ENCODE data around the gene GPBP1L1.
"Not testable (repeated sequence)": the region's sequence is repeated elsewhere in the genome, so short reads cannot be mapped to it uniquely, and the experiment has no call there.

Gene GPBP1L1

DNA sequence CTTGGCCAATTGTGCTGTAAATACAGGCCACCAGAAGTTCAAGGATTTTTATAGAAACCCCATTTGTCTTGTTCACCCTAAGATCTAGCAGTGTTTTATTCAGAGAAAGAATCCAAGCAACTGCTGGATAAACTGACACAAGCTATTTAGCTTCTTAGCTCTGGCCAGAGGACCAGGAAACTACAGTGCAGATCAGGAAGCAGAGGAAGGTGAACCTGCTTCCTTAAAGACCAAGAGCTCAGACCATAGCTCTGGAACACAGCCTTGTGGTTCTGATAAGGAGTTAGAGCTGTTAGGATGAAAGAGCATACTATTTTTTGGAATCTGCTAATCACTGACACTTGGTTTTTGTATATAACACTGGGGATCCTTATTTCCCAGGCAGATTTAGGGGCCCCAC is 57.3 kb downstream of the GPBP1L1 start:
- DNase-seq, result no peak

DNA sequence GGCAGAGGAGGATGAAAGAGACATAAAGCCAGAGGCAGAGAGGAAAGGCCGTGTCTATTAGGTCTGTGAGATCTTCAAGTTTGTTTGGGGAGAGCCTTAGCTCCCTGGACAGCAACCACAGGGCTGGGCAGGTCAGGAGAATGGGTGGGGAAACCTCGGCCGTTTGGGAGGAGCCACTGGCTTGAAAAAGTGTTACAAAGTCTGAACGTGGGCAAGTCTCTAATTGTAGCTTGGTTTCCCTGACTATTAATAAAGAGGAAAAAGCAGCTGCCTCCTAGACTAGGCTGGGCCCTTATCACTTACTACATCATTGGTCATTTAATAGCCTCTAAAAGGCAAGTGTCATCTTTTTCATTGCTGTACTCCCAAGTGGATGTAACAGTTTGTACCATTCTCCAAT is 62.4 kb downstream of the GPBP1L1 start, which contains the start of gene CCDC17:
Gene CCDC17 (minus strand): TSS at position 83 of the 400 bp plus-strand sequence. CDS start 145 bp downstream, outside the sequence.
- DNase-seq, result no peak

DNA sequence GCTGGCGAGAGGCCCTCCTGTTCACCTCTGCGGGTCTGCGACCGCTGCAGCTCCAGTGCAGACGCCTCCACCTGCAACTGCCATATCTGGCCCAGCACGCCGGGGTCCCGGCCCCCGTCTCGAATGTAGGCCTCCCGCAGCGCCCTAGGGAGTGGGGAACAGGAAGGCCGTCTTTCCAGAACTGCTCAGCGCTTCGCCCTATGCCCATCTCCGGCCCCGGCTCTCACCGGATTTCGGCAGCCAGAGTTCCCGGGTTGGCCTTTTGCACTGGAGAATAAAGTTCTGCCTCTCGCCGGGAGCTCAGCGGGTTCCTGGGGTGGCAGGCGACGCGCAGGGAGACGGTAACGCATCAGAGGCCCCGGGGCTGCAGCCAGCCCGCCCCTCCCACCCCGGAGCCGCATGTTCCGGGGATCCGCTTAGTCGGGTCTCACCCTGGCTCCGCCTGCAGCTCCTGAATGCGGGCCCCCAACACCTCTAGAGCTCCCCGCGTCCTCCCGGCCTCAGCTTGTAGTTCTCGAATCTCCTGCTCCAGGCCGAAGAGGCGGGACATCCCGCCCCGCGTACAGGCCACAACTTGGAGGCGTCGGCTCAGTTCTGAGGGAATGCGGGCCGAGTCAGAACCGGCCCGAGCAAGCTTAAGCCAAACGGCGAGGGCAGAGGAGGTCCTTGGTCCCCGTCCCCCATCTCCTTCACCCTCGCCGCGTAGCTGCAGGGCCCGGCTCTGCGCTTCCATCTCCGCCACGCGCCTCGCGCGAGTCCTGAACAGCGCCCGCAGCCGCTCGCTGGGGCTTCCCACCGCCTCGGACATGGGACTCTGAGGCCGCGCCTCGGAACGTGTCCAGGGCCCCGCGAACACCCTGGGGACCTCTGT is 63.6 kb downstream of the GPBP1L1 start:
- DNase-seq, result no peak

DNA sequence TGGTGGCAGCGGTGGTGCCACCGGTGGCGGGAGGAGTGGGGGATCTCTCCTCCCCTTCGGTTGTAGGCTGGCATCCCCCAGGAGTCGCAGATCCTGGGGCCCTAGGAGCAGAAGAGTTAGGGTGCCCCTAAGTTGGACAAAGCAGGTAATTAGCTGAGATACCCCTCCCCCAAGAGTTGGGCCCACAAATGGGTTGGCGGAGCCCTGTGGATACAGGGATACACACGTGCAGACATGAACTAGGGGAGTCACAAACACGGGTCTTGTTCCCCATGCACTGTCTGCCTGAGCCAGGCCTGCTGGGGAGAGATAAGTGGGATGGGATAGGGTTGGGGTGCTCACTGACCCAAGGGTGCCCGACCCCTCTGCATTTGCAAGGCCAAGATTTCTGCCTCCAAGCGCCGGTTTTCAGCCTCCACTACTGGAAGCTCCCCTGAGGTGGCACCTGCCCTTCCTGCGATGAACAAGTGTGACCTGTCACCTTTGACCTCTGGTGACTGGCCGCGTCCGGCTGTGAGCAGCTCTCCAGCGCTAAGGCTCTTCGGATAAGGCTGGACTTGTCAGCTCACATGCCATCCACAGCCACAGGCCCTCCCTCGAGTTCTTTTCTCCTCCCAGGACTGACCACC is 64.3 kb downstream of the GPBP1L1 start:
- no peak for DNase-seq

DNA sequence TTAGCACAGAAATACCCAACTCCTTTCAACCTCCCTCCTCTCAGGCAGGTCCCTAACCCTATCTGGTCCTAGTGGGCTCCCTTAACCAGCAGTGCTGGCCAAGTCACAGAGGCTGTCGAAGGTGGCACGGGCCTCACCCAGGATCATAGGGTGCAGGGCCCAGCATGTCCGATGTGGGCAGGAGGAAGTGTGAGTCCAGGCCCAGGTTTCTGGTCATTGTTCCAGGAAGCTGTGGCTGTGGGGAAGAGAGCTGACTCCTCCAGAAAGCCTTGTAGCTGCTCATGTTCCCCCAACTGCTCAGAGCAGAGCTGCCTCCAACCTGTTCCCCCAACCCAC is 64.9 kb downstream of the GPBP1L1 start:
- no peak for DNase-seq

DNA sequence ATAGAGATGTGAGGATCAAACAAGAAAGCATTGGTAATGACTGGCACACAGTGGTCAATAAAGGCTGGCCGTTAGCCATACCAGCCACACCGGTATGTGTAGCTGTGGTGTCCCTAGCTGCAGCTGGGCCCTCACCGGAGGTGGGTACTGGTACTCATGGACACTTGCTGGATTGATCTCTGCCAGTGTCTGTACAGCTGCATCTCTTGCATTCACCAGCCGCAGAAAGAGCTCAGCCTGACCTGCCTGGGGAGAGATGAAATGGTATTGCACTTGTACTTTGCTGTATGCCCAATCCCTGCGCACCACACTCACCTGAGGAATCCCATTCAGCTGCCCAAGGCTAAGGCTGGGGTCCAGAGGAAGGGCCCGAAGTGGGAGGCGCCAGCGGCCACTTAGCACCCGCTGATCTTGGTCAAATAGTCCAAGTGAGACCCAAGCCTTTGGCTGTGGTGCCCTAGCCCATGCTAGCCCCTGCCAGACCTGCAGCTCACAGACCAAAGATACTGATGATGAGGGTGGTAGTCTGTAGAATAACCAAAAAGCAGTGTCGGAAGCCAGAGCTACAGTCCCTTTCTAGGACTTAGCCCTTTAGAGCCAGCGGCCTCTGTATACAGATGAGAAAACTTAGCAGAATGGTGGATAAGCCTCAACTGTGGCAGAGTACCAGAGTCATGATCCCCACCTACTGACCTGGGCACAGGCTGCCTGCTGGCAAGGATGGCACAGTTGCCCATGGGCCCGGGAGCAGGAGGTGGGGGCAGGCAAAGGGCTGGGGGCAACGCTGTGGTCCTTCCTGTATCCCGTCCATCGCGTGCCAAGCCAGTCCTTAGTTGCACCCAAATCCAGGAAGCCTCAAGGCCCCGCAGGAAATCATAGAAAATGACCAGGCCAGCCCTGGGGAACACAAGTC is 65.5 kb downstream of the GPBP1L1 start:
- DNase-seq, result no peak

DNA sequence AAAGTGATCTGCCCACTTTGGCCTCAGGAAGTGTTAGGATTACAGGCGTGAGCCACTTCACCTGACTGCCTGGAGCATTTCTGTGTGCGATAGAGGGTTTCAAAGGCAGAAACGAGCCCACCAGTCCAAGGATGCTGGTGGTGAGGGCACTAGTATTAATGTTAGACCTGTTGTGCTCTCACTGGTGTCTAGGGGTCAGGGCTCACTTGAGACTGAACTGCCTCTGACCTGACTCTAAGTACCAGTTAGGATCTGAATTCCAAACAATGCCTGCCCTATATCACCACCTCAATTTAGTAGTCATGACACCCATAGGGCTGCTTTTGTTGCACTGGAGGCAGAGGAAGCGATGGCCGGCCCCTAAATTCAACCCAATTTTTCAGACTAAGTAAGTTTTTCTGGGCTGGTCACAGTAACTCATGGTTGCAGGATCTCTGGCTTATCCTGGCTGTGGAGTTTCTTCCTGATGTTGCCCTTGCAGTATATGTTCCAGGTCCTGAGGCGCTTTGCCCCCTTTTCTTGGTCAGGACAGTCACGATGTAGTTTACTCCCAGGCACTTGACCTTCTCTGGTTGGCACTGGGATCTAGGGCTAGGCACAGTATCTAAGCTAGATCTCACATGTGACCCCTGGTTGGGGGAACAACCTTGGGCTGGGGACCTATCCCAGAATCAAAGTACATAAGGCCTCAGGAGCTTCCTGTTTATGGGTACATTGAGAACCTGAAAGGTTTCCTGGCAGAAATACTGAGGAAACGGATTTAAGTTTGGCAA is 67.0 kb downstream of the GPBP1L1 start:
- no peak for DNase-seq

DNA sequence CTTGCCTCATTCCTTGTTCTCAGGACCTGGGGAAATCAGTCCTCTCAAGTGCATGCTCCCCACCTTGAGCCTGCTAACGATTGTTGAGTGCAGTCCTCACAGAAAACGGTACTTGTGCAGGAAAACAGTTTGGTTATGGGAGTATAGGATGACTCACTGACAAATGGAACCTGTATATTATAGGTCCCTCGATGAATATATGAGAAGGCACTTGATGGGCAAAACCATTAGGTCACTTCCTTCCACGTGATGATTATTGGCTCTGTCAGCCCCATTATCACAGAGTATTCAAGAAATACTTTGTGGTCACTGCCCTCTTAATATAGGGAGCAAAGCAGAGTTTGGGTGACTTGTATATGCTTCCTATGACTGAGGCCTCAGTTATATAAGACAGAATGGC is 68.7 kb downstream of the GPBP1L1 start:
- DNase-seq, result no peak

DNA sequence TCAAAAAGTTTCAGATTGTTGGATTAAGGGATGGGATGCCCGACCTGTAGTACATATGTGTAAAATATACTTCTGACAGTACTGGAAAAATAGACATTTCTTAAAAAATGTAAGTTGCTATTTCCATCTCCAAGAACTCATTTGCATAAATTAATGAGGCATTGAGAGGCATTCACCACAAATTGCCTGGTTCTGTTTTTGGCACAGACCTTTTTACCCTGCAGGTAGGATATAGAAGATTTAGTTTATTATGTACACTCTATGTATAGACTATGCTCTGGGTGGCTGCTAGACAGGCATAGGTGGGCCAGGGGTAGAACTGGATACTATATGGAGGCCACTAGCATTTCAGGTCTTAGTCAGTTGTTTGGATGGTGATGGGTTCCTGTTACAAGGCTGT is 70.4 kb downstream of the GPBP1L1 start:
- no peak for DNase-seq

DNA sequence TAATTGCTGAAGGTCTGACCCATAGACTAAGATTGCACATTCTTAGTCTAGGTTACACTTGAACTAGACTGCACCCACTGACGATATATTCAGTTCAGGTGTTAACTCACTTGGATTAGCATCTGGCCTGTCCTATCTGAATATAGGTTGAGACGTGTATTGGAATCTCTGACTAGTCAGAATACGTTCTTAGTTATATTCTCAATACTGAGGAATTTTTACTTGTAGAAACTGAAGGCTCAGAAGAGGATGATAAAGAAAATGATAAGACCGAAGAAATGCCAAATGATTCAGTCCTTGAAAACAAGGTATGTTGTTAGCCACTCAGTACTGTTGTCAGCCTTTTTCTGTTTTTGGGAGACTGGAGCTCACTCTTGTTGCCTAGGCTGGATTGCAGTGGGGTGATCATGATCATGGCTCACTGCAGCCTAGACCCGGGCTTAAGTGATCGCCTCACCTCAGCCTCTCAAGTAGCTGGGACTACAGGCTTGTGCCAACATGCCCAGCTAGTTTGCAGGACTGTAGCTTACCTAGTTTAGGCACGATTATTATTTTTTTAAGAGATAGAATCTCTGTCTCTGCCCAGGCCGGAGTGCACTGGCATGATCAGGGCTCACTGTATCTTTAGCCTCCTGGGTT is 73.3 kb downstream of the GPBP1L1 start:
- DNase-seq, result no peak

DNA sequence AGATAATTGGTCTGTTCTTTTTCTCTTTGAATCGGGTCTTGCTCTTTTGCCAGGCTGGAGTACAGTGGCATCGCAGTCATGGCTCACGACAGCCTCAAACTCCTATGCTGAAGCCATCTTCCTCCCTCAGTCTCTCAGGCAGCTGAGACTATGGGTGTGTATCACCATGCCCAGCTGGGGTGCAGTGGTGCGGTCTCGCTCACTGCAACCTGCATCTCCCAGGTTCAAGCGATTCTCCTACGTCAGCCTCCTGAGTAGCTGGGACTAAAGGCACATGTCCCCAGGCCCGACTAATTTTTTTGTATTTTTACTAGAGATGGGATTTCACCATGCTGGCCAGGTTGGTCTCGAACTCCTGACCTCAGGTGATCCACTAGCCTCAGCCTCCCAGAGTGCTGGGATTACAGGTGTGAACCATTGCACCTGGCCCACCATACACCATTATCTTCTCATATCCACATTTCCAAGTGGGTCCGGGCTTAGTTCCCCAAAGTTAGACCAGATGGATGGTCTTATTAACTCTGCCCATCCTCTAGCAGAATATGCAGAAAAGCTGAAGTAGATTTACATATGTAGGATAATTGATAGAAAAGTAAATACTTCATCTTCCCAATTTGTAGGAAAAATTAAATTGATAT is 75.6 kb downstream of the GPBP1L1 start:
- no peak for DNase-seq

DNA sequence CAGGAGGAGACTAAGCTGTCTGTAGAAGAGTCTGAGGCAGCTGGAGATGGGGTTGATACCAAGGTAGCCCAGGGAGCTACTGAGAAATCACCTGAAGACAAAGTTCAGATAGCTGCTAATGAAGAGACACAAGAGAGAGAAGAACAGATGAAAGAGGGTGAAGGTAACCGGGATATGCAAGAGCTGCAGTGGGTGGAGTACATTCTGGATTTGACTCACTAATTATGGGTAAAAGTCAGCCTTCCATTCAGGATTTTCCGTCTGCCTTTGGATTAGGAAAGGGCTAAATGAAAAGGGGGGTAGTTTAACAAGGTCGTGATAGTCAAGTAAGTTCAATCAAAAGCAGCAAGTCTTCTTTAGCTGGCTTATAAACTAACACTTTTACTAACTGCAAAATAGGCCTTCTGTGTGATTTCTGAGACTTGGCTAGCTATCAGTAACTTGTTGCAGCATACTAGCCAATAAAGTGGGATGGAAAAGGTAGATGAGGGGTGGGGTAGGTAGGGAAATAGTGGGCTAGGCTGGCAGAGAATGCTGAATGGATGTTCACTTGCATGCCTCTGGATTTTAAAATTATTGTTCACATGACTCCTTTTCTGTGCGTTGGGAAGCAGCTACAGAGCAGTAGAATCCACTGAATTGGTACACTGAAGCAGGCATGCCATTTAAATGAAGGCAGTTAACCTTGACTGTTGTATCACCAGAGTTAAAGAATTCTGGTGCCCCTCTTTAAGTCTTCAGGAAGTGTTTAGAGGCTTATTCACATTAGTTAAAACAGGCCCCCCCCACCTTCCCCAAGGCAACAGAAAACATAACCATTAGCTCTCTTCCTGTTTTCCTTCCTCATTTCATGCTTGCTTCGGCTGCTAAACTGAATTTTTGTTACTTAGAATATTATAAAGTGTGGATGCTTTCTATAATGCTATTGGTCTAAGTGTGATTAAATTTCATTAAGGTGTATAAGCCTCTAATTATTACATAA is 77.9 kb downstream of the GPBP1L1 start:
- no peak for DNase-seq

DNA sequence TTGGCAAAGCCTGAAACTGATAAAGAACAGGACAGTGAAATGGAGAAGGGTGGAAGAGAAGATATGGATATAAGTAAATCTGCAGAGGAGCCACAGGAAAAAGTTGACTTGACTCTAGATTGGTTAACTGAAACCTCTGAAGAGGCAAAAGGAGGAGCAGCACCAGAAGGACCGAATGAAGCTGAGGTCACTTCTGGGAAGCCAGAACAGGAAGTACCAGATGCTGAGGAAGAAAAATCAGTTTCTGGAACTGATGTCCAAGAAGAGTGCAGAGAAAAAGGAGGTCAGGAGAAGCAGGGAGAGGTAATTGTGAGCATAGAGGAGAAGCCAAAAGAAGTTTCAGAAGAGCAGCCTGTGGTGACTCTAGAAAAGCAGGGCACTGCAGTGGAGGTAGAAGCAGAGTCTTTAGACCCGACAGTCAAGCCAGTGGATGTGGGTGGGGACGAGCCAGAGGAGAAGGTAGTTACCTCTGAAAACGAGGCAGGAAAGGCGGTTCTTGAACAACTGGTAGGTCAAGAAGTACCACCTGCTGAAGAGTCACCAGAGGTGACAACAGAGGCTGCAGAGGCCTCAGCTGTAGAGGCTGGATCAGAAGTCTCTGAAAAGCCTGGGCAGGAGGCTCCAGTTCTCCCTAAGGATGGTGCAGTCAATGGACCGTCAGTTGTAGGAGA is 78.8 kb downstream of the GPBP1L1 start:
- DNase-seq, result no peak

DNA sequence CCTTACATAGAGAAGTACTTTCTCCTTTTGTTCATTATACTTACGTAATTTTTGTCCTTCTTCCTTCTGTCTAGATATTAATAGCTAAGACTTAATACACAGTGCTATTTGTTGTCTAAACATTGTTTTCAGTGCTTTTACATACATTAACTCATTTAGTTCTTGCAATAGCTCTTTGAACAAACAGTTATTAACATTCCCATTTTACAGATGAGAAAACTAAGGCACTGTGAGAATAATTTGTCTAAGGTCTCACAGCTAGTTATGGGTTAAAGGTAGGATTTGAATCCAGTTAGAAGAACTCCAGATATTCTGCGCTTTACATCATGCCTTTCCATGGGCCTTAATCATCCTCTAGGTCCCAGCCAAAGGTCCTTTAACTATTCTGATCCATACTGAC is 82.1 kb downstream of the GPBP1L1 start:
- DNase-seq, result no peak

DNA sequence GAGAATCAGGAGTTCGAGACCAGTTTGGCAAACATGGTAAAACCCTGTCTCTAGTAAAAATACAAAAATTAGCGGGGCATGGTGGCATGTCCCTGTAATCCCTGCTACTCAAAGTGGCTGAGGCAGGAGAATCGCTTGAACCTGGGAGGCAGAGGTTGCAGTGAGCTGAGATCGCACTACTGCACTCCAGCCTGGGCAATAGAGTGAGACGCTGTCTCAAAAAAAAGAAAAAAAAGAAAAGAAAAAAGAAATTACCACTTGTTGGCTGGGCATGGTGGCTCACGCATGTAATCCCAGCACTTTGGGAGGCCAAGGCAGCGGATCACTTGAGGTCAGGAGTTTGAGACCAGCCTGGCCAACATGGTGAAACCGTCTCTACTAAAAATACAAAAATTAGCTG is 89.6 kb downstream of the GPBP1L1 start:
- not testable (repeated sequence) for DNase-seq

DNA sequence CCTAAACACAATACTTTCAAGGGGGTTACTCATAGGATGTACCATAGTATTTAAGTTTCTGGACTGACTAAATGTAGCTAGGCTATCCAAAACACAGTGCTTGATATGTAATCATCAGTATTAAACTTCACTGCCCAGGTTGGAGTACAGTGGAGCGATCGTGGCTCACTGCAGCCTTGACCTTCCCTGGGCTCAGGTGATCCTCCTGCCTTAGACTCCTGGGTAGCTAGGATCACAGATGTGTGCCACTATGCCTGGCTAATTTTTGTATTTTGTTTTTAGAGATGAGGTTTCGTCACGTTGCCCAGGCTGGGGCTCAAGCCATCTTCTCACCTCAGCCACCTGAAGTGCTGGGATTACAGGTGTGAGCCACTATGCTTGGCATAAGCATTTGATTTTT is 91.9 kb downstream of the GPBP1L1 start:
- DNase-seq, result no peak

DNA sequence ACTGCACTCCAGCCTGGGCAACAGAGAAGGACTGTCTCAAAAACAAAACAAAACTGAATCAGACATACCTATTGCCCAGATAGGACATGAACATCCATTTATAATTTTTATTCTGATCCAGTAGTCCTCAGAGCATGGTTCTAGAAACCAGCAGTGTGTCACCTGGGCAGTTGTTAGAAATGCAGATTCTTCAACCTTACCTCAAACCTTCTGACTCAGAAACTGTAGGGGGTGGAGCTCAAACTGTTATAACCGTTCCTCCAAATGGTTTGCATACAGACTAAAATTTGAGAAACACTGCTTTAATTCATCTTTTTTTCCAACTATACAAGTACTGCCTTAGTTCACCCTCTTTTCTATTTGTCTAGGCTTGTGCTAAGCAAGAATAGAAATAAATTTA is 96.5 kb downstream of the GPBP1L1 start:
- no peak for DNase-seq

DNA sequence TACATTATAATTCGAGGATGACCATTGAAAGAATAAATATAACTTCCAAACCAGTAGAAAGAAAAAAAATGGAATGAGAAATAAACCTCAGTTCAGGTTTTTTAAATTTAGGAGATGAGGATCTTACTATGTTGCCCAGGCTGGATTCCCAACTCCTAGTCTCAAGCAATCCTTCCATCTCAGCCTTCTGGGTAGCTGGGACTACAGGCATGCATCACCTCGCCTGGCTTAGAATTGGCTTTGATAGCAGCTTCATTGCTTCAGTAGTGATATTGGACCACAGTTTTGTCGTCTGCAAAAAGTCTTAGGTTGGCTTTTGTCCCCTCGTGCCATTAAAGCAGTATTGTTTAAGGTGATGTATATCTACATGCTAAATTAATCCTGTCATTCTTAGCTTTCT is 99.6 kb downstream of the GPBP1L1 start:
- no peak for DNase-seq

DNA sequence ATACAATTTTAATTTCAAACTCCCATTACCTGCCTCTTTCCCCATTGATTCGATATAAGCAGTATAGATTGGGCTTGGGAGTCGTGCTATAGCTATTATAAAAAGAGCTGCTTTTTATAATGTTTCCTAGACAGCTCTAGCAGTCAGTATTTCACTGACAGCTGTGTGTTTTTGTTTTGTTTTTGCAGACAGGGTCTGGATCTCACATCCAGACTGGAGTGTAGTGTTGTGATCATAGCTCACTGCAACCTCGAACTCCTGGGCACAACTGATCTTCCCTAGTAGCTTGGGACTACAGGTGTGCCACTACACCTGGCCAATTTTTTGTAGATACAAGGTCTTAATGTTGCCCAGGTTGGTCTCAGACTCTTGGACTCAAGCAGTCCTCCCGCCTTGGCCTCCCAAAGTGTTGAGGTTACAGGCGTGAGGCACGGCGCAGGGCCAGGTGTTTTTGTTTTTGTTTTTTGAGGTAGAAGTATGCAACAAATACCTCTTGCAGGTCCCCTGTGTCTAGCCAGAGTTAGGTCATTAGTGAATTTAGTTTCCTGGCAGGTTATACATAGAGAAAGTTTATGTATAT is 100.7 kb downstream of the GPBP1L1 start:
- no peak for DNase-seq

DNA sequence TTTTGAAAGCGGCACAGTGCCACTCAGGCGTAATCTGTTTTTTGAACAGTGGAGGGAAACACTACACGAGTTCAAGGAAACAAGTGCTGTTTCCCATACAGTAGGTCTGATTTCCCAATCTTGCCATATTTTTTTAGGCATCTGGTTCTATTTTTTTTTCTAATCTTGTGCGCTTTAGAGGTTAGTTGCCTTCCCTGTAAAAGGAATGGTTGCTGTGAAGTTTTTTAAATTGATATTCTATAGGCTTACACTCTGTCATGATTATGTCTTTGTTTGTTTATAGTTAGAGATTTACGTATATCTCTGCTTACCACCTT is 101.3 kb downstream of the GPBP1L1 start:
- no peak for DNase-seq
